ENCODE results near the gene PANK4. TPM values are rescaled to one million over a fixed set of nuclear protein-coding genes. Genes with fewer than 3 reads are reported as not detected.

PANK4 gene
- total RNA-seq, 4 donors from 2014 or later: 29.3 to 39.9 (median 38.0) TPM

- intact Hi-C loops (cut with DNase I): no loop called here
- Histone ChIP-seq H3K27ac (no peak overlapping the region), H3K9me3 (no peaks in the 10 kb centered on the region), H3K36me3 (peaks cover 86 to 98% of the 10 kb centered on the region in 2 donors), H3K4me1 (no peaks in the 10 kb centered on the region), H3K4me3 (replicated peaks in 1 of 3) (no peak overlapping the region), H3K27me3 (no peaks in the 10 kb centered on the region)
- no peak for TF ChIP-seq POLR2A (IDR thresholded peaks at IDR 0.05)
- no peak for TF ChIP-seq CTCF (IDR thresholded peaks at IDR 0.05)
- 96 to 97% methylated on average over 21 to 29 of the region's 31 CpGs for WGBS, 2 donors
- no peak for DNase-seq
Observed at GRCh38 chr1:2512862-2513421, 13.5 kb downstream of the PANK4 start.

- Histone ChIP-seq H3K9me3 (no peaks in the 10 kb centered on the region), H3K36me3 (peaks cover 66 to 77% of the 10 kb centered on the region in 2 donors), H3K27ac (no peak overlapping the region), H3K4me3 (replicated peaks in 1 of 3) (no peak overlapping the region), H3K4me1 (no peaks in the 10 kb centered on the region), H3K27me3 (no peaks in the 10 kb centered on the region)
- 92 to 94% methylated on average over 15 to 17 of the region's 27 CpGs for WGBS, 2 donors
- TF ChIP-seq POLR2A (IDR thresholded peaks at IDR 0.05) (no peak), CTCF (IDR thresholded peaks at IDR 0.05) (no peak)
- no peak for DNase-seq
- intact Hi-C loops (cut with DNase I): no loop called here
Observed at GRCh38 chr1:2510366-2511155, 15.8 kb downstream of the PANK4 start.

GRCh38 chr1:2509589-2509988 is 16.8 kb downstream of the PANK4 start:
- WGBS, 2 donors: 100% methylated on average over 1 of the region's 11 CpGs
- Histone ChIP-seq H3K4me3 (replicated peaks in 1 of 3) (no peak overlapping the region), H3K27ac (no peak overlapping the region), H3K4me1 (no peaks in the 10 kb centered on the region), H3K36me3 (peaks cover 57 to 67% of the 10 kb centered on the region in 2 donors), H3K27me3 (no peaks in the 10 kb centered on the region), H3K9me3 (no peaks in the 10 kb centered on the region)
- intact Hi-C loops (cut with DNase I): no loop called here
- no peak for DNase-seq
- TF ChIP-seq CTCF (IDR thresholded peaks at IDR 0.05): no peak
- no peak for TF ChIP-seq POLR2A (IDR thresholded peaks at IDR 0.05)

GRCh38 chr1:2508751-2509150 is 17.6 kb downstream of the PANK4 start:
- Histone ChIP-seq H3K27me3 (no peaks in the 10 kb centered on the region), H3K4me3 (replicated peaks in 1 of 3) (no peak overlapping the region), H3K36me3 (peaks cover 50 to 59% of the 10 kb centered on the region in 2 donors), H3K9me3 (no peaks in the 10 kb centered on the region), H3K27ac (no peak overlapping the region), H3K4me1 (no peaks in the 10 kb centered on the region)
- TF ChIP-seq POLR2A (IDR thresholded peaks at IDR 0.05) (no peak), CTCF (IDR thresholded peaks at IDR 0.05) (no peak)
- 96 to 97% methylated on average over 26 to 29 of the region's 29 CpGs for WGBS, 2 donors
- intact Hi-C loops (cut with DNase I): no loop called here
- no peak for DNase-seq

GRCh38 chr1:2508180-2508579 is 18.2 kb downstream of the PANK4 start:
- peaks cover 45 to 53% of the 10 kb centered on the region in 2 donors for H3K36me3 ChIP-seq
- intact Hi-C loops (cut with DNase I): no loop called here

More at GRCh38 chr1:2508180-2508579, 18.2 kb downstream of the PANK4 start:
- Histone ChIP-seq H3K27me3 (no peaks in the 10 kb centered on the region), H3K4me3 (replicated peaks in 1 of 3) (no peak overlapping the region), H3K4me1 (no peaks in the 10 kb centered on the region), H3K27ac (no peak overlapping the region), H3K9me3 (no peaks in the 10 kb centered on the region)
- TF ChIP-seq POLR2A (IDR thresholded peaks at IDR 0.05): no peak
- no peak for TF ChIP-seq CTCF (IDR thresholded peaks at IDR 0.05)
- no peak for DNase-seq
- WGBS, 2 donors: 85 to 95% methylated on average over 17 to 20 of the region's 24 CpGs

Measured in thyroid gland (tissue), 4 donors.